PC-9 (cell line): ENCODE data around the gene BTBD10.

Experiments used
- EZH2 ChIP-seq: fragments of 200-600 bp; sonication (generic); IDR thresholded peaks from 2 replicates; pipeline ENCODE4 v1.8.0; 2017; ENCODE audit warnings: antibody characterized with exemption, low read depth
- TF ChIP-seq, protein P1 (sequence below): fragments of 200-600 bp; sonication (generic); conservative IDR thresholded peaks from 2 replicates; pipeline ENCODE4 v1.6.1; 2017; ENCODE audit warnings: mixed run types, antibody characterized with exemption, mild to moderate bottlenecking, moderate library complexity

DNA sequence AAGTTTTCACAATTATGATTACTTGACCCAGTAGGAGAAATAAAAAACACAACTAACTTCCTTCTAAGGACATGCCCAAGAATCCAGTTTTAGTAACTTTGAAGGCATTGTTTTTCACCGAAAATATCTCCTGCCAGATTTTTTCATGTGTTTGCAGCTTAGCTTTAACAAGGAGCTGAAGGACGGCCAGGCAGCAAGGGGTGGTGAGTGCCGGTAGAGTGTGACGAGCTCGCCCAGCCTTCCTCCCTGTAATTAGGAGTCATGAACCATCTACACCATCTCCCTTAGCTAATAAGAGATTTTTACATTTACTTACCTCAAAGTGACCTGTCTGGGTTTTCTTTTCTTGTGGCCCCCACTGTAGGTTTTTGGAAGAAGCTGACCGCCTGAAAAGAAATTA is 113.4 kb downstream of the BTBD10 start:
- TF ChIP-seq, protein P1, sequence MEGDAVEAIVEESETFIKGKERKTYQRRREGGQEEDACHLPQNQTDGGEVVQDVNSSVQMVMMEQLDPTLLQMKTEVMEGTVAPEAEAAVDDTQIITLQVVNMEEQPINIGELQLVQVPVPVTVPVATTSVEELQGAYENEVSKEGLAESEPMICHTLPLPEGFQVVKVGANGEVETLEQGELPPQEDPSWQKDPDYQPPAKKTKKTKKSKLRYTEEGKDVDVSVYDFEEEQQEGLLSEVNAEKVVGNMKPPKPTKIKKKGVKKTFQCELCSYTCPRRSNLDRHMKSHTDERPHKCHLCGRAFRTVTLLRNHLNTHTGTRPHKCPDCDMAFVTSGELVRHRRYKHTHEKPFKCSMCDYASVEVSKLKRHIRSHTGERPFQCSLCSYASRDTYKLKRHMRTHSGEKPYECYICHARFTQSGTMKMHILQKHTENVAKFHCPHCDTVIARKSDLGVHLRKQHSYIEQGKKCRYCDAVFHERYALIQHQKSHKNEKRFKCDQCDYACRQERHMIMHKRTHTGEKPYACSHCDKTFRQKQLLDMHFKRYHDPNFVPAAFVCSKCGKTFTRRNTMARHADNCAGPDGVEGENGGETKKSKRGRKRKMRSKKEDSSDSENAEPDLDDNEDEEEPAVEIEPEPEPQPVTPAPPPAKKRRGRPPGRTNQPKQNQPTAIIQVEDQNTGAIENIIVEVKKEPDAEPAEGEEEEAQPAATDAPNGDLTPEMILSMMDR = no peak
- no peak for TF ChIP-seq EZH2
